T-helper 2 cell treated with Interferon-gamma antibody and Interleukin-4, amounts not matched to agents 100 ng/mL and 5 ng/mL, for 36 hours (primary cell): ENCODE data around the gene ARF3. TPM values are rescaled to one million over a fixed set of nuclear protein-coding genes. Genes with fewer than 3 reads are reported as not detected.

Experiments used
- intact Hi-C: fragments of 100-400 bp; cut with micrococcal nuclease; formaldehyde crosslinking; loops from one replicate; pipeline ENCODE4 v1.15.1; 2023
- total RNA-seq: library from RNA; stranded (reverse); gene quantifications from 2 replicates; pipeline ENCODE4 v1.2.3, GENCODE V29; 2022

Gene ARF3
- total RNA-seq, 1 donor from 2014 or later = 126 TPM

DNA sequence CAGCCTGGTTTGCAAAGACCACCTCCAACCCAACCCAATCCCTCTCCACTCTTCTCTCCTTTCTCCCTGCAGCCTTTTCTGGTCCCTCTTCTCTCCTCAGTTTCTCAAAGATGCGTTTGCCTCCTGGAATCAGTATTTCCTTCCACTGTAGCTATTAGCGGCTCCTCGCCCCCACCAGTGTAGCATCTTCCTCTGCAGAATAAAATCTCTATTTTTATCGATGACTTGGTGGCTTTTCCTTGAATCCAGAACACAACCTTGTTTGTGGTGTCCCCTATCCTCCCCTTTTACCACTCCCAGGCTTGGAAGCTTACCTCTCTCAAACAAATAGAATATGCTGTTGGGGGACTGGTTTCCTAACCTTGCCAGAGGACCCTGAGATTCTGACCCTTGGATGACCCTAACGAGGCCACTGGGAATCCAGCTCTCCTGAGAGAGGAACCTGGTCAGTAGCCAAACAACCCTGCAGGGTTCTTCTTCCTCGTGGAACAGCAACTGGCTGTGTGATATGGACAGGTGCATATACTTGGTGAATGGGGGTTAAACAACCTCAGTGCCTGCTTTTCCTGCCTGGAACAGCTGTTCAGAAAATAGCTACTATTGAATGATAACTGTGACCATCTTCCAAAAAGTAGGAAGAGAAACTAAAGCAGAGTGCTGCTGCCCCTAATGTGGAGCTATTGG lies 25.3 kb upstream of the ARF3 start:
- intact Hi-C loops = loop anchor here (5.0 kb wide), 4 partner anchors 35 to 980 kb away; partner anchors contain the start of genes C1QL4, COL2A1, DHH and PRKAG1

DNA sequence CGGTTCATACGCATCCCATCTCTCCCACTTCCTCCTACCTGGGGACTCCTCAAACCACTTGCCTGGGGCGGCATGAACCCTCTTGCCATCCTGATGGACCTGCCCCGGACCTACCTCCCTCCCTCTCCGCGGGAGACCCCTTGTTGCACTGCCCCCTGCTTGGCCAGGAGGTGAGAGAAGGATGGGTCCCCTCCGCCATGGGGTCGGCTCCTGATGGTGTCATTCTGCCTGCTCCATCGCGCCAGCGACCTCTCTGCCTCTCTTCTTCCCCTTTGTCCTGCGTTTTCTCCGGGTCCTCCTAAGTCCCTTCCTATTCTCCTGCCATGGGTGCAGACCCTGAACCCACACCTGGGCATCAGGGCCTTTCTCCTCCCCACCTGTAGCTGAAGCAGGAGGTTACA lies 24.5 kb upstream of the ARF3 start:
- intact Hi-C loops = loop anchor here (5.0 kb wide), 4 partner anchors 36 to 979 kb away; partner anchors contain the start of genes C1QL4, COL2A1, DHH and PRKAG1

DNA sequence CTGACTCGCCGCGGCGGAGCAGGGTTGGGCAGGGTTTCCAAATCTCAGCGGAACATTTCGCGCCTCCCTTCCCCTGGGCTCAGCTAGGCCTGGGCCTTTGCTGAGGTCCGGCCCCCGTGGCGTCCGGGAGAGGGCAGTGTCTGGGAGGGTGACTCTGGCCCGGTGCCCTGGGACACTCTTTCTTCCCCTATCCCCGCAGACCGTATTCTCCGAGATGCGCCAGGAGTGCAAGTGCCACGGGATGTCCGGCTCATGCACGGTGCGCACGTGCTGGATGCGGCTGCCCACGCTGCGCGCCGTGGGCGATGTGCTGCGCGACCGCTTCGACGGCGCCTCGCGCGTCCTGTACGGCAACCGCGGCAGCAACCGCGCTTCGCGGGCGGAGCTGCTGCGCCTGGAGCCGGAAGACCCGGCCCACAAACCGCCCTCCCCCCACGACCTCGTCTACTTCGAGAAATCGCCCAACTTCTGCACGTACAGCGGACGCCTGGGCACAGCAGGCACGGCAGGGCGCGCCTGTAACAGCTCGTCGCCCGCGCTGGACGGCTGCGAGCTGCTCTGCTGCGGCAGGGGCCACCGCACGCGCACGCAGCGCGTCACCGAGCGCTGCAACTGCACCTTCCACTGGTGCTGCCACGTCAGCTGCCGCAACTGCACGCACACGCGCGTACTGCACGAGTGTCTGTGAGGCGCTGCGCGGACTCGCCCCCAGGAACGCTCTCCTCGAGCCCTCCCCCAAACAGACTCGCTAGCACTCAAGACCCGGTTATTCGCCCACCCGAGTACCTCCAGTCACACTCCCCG lies 23.9 kb upstream of the ARF3 start:
- intact Hi-C loops = loop anchor here (5.0 kb wide), 4 partner anchors 36 to 979 kb away; partner anchors contain the start of genes C1QL4, COL2A1, DHH and PRKAG1

DNA sequence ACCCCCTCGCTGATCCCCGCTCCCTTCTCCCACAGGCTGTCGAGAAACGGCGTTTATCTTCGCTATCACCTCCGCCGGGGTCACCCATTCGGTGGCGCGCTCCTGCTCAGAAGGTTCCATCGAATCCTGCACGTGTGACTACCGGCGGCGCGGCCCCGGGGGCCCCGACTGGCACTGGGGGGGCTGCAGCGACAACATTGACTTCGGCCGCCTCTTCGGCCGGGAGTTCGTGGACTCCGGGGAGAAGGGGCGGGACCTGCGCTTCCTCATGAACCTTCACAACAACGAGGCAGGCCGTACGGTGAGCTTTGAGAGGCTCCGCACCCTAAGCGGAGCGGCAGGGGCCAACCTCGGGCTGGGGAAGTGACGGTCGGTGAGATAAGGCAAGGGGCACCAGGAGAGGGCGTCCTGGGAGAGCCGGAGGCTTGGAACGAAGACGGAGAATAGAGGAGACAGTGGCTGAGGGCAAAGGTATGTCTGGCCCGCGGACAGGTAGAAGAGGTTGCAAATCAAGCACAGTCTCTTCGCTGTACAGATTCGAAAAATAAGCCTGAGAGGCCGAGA lies 23.2 kb upstream of the ARF3 start:
- intact Hi-C loops = loop anchor here (5.0 kb wide), 4 partner anchors 37 to 978 kb away; partner anchors contain the start of genes C1QL4, COL2A1, DHH and PRKAG1

DNA sequence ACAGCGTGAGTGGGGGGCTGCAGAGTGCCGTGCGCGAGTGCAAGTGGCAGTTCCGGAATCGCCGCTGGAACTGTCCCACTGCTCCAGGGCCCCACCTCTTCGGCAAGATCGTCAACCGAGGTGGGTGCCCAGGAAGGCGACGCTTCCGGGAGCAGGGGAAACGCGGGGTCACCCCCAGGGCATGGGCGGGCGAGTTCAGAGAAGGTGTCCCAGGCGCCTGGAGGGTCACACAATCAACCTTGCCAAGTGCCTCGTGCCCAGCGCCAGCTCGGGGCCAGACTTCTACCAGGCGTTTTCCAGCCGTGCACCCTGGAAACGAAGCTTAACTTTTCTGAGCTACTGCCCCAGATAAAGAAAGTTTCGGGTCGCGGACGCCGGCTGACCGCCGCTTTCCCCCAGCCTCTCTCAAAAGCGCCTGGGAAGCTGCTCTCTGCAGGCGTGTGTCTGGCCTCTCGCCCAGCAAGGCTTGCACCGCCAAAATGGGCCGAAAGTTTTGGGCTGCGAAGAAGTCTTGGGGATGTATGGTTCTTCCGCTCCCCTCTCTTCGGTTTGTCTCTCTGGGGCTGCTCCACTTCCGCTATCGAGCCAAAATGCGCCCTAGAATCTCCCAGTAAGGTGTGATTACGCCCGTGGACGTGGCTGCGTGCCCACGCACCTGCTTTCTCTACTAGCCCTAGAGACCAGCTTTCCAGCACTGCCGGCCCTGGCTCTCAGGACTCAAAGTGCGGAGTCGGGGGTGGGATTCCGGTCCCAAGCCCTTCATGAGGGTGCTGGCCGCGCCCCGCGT lies 22.5 kb upstream of the ARF3 start:
- intact Hi-C loops = loop anchor here (2.0 to 5.0 kb wide), 6 partner anchors 17 to 977 kb away; partner anchors contain the start of genes C1QL4, COL2A1, DDX23 and DHH

DNA sequence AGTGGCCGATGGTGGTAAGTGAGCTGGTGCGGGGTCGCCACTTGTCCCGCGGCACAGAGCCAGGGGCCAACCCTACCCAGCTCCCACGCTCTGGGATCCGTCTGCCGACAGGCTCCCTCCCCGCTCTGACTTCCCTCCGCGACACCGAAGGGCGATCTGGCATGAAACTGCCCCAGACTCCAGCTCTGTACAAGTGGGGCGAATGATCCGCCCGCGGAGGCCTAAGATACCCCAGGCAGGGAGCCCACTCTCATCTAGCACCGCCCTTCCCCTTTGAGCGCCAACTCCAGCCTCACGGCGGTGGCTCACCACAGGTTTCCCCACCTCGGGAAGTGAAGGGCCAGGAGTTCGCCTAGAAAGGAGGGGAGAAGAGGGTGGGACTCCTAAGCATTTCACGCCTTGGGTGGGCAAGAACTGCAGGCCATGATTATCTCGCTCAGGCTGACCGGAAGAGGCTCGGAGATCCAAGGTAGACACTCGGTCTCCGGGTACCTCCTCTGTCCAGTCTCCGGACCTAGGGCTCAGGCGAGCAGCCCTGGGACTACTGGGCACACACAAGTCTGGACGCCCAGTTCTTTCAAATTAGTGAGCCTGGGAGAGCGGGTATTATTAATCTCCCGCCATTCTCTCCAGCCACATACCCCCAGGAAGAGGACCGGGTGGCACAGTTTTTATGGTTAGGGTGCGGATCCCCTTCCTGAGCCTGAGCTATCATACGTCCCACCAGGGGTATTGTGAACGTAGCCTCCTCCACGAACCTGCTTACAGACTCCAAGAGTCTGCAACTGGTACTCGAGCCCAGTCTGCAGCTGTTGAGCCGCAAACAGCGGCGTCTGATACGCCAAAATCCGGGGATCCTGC lies 21.7 kb upstream of the ARF3 start:
- intact Hi-C loops = loop anchor here (2.0 to 5.0 kb wide), 2 partner anchors 18 to 127 kb away; partner anchors contain the start of gene DDX23

DNA sequence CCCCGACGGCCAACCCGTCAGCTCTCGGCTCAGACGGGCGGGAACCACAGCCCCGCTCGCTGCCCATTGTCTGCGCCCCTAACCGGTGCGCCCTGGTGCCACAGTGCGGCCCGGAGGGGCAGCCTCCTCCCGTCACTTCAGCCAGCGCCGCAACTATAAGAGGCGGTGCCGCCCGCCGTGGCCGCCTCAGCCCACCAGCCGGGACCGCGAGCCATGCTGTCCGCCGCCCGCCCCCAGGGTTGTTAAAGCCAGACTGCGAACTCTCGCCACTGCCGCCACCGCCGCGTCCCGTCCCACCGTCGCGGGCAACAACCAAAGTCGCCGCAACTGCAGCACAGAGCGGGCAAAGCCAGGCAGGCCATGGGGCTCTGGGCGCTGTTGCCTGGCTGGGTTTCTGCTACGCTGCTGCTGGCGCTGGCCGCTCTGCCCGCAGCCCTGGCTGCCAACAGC lies 21.0 kb upstream of the ARF3 start, which contains the start of gene WNT1:
TSS of gene WNT1 (plus strand) at position 32 of the 450 bp plus-strand sequence. CDS start at position 361, 329 bp downstream.
- intact Hi-C loops = loop anchor here (2.0 to 5.0 kb wide), 2 partner anchors 18 to 126 kb away; partner anchors contain the start of gene DDX23

DNA sequence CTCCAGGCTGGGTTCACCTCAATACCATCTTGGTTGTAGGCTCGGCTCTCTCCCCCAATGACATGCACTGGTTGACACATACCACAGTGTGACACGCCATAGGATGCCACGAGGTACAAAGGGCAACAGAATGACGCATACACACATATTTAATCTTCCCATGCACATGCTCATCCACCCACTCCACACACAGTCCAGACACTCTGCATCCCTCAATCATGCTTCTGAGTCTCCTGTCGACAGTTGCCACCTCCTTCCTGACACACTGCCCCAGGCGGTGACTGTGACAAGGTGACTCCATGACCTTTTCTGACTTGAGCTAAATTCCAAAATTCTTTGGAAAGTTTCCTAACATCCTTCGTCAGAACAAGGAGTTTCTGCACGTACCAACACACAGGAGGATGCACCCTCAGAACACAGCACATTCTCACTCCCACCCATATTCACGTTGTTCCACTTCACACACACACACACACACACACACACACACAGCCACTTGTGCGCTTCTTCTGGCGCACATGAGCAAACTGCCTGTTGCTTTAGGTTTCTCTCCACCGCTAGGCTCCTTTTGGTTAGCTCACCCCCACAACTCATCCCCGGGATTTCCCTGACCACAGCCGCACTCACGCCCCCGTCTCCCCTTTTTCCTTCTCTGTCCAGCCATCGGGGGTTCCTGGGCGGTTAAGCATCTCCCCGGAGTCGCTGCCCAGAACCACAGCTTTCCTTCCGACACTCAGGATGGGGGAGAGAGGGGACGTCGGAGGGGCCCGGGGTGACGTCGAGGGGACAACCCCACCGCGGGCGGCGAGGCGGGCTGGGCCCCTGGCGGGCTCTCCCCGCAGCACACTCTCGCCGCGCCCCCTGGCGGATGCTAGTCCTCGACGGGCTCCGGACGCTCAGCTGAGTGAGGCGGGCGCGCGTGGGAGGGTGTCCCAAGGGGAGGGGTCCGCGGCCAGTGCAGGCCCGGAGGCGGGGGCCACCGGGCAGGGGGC lies 20.3 kb upstream of the ARF3 start:
- intact Hi-C loops = loop anchor here (2.0 to 5.0 kb wide), 2 partner anchors 19 to 125 kb away; partner anchors contain the start of gene DDX23

DNA sequence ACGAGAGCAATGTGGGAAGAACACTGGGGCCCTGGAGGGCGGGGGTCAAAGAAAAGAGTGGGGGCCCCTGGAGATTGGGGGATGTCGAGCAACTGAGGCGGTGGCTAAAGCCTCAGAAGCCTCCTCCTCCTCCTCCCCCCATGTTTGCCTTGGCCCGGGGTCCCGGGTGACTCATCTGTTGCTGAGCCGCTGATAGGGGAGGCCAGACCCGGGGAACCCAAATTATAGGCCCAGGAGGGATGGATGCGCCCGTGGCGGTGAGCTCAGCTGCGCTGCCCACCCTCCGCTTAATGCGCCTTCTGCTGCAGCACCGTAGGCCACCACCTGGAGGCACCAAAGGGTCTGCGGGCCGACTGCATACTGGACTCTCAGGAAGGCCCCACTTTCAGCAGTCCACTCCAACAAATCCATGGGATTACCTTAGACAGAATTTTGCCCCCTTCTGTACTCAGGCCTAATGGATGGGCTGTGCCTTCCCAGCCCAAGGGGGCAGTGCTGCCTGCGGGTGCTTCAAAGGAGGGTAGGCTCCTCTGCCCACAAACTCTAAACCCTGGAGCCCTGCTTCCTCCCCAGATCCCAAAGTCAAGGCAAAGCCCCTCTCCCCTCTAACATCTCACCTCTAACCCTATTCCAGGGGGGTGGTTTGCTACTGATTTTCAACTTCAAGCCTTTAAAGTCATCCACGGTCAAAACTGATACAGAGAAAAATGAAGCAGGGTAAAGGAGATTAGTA lies 16.8 kb upstream of the ARF3 start:
- intact Hi-C loops = no loop called here

DNA sequence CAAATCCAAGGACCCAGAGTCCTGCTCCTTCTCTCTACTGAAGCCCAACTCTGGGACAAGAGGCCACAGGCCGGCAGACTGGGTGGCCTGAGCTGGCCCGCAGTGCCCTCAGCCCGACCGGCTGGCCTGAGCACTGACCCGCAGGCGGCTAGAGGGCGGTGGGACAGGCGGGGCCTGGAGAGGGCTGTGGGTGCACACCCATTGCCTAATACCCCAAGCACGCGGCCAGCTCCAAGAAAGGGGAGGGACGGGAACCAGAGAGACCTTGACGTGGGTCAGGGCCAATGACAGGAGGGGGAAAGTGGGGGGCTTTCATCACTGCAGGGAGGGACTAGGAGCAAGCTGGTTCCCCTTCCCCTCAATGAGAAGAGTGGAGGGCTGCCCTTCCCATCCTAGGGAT lies 16.2 kb upstream of the ARF3 start:
- intact Hi-C loops = no loop called here

DNA sequence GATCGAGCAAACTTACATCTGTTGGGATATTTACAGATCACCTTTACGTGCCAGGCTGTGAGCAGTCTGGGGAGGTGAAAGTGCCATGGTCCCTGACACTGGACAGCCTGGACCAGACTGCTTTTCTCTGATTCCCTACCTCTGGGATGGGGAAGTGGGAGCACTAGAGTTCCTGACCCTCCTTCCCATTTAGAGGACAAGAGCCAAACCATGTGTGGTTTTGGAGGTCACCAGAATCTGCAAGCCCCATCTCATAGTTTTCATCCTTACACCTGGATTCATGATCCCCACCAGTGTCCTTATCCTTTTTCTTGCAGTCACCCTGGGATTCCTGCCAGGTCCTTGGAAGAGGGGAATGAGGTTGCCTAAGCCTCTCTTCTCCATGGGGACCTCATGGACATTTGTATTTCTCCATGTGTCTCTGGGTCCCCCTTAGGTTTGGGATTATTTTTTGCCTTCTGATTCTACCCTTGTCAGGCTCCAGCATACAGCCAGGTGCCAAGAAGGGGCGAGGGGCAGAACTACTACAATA lies 15.7 kb upstream of the ARF3 start:
- intact Hi-C loops = no loop called here

DNA sequence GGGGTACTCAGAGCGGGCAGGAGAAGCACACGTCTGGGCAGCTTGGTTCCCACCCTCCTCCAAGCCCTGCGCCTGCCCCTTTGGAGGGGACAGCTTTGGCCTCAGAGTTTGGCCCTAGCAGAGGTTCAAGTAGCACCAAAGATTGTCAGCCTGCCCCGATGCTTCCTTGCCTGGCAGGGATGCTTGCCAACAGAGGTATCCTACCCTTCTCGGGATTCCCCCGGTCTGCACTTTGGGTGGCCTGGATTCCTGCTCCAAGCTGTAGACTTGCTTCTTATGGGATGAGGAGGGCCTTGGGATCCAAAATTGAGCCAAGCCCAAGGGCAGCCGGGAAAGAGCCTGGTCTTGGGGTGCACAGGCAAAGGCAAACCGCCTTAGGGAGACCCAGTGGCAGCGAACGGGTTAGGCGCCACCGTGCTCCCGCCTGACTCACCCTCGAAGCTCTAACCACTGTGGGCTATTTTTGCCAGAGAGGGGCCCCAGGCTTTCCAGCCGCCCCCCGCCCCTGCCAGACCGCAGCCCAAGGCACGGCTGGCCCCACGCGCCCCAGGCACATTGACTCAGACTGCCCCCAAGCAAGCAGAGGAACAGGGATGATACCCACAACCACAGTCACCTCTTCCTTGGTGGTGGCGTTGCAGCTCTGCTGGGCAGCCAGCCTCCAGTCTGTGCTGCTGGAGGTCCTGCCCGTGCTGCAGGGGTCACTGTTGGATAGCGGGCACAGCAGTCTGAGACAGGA lies 15.1 kb upstream of the ARF3 start:
- intact Hi-C loops = no loop called here

DNA sequence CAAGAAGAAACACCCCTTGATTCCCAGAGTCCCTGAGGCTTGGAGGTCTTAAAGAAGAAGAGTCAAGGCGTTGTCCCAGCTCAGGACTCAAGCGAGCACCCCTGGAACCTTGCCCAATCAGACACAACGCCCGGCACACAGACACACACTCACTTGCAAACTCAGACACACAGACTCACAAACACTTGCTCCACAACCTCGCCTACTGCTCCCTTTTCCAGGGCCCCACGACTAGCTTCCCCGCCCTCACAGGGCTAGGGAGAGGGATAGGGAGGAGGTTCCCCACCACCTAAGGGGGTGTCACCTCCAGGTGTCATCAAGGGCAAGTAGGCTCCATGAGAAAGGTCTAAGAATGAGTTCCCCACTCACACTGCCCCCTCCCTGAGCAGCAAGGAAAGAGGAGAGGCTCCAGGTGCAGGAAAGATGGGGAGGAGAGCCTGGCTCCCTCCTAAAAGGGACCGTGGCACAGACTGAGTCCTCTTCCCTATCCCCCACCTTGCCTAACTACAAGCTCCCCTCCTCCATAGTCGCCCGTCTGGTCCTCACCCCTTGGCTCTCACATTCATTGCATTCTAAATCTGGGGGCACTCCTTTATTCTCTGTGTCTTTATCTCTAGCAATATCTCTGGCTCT lies 13.5 kb upstream of the ARF3 start:
- intact Hi-C loops = loop anchor here (2.0 kb wide), 1 partner anchor 14 kb away; the partner anchor contains the start of gene ARF3

DNA sequence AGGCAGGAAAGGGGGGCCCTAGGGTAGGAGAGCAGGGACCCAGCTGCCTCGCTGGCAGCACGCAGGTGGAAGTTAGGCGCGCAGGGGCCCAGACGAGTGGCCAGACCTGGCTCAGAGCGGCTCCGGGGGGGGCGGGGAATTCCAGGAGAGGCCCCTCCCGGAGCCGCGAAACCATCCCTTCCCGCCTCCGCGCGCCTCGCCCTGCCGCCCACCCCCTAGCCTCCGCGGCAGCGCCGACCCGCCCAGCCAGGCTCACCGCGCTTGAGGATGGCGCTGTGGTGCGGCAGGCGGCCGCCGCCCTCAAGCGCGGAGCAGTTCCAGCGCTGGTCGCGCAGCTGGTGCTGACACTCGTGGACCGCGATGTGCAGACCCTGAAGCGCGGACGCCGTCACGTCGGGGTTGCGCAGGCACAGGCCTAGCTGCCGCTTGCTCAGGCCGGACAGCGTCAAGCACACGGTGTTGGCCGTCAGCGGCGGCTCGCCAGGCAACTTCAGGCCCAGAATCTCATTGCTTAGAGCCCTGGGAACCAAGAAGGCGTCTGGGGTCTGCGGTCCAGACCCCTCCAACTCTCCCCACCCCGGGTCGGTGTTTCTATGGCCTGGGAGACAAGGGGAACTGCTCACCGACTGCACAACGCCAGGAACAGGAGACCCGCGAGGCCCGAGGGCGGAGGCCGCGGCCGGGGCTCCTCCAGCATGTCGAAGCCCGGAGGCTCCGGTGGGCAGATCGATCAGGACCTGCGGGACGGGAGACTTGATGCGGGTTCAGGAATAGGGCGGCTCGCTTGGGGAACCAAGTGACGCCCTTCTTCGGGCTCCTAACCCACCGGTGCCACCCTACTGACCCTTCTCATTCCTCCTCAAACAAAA lies 12.8 kb upstream of the ARF3 start:
- intact Hi-C loops = loop anchor here (2.0 kb wide), 1 partner anchor 13 kb away; the partner anchor contains the start of gene ARF3

DNA sequence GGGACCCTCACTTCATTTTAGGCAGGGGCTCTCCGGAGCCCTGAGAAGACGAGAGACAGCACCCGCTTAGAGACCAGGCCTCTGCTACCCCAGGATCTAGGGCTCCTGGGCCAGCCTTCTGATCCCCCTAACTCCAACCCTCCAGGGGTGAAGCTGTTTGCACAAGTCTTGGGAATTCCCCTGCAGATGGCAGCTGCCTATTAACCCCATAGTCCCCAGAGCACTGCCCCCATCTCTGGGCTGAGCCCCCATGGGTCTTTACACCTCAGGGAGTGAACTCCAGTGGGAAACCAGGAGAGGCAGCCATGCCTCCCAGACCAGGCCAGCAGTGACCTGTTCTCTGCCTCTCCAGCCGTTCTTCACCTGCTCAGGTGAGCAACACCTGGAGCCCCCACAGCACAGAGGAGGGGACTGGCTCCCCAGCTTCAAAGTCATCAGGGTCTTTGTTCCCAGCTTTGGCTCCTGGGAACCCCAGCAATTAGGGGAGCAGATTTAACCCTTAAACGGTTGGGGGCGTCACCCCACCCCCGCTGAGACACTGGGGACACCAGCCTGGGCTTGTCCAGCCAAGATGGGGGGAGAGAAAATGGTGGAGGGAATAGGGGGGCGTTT lies 12.0 kb upstream of the ARF3 start:
- intact Hi-C loops = no loop called here
